22Rv1 (cell line): ENCODE data around the gene NCKAP5.

Experiments
- CTCF ChIP-seq: fragments of 450-650 bp; IDR thresholded peaks from 2 replicates; pipeline ENCODE4 v1.5.1; 2017; ENCODE audit warnings: mild to moderate bottlenecking
- ZFX ChIP-seq: fragments of 450-650 bp; IDR thresholded peaks from 2 replicates; pipeline ENCODE4 v1.6.1; 2017; ENCODE audit warnings: antibody characterized with exemption, borderline replicate concordance

- no peak for TF ChIP-seq CTCF
- TF ChIP-seq ZFX, result no peak
Measured at GRCh38 chr2:133574186-133574585, 5.9 kb upstream of the NCKAP5 start.
